Measurements from ENCODE around the gene SEPTIN11.

Gene SEPTIN11

GRCh38 chr4:76998251-76998901 is 48.8 kb downstream of the SEPTIN11 start:
- TF ChIP-seq, protein P1, sequence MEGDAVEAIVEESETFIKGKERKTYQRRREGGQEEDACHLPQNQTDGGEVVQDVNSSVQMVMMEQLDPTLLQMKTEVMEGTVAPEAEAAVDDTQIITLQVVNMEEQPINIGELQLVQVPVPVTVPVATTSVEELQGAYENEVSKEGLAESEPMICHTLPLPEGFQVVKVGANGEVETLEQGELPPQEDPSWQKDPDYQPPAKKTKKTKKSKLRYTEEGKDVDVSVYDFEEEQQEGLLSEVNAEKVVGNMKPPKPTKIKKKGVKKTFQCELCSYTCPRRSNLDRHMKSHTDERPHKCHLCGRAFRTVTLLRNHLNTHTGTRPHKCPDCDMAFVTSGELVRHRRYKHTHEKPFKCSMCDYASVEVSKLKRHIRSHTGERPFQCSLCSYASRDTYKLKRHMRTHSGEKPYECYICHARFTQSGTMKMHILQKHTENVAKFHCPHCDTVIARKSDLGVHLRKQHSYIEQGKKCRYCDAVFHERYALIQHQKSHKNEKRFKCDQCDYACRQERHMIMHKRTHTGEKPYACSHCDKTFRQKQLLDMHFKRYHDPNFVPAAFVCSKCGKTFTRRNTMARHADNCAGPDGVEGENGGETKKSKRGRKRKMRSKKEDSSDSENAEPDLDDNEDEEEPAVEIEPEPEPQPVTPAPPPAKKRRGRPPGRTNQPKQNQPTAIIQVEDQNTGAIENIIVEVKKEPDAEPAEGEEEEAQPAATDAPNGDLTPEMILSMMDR (IDR thresholded peaks at IDR 0.05; ENCODE audit: poor library complexity, severe bottlenecking): no peak
- ATAC-seq (ENCODE audit: low read depth): no peak
- Histone ChIP-seq H3K4me1 (ENCODE audit: insufficient read depth, poor library complexity, severe bottlenecking) (peaks cover 12% of the 10 kb centered on the region), H3K27ac (ENCODE audit: poor library complexity, severe bottlenecking) (no peak overlapping the region), H3K9me3 (ENCODE audit: severe bottlenecking) (no peaks in the 10 kb centered on the region), H3K36me3 (ENCODE audit: low read depth) (peaks cover 19% of the 10 kb centered on the region), H3K4me3 (ENCODE audit: severe bottlenecking) (no peak overlapping the region), H3K27me3 (ENCODE audit: insufficient read depth, poor library complexity, severe bottlenecking) (no peaks in the 10 kb centered on the region)
- DNase-seq (ENCODE audit: low spot score): no peak
